GM06990 (cell line): ENCODE measurements around the gene CDYL.

Experiments
- DNase-seq: peaks from one replicate; pipeline ENCODE4 v3.0.0-alpha.2; 2011; ENCODE audit not compliant: insufficient read length; ENCODE audit errors: extremely low read depth
- H3K27me3 ChIP-seq: replicated peaks from 2 replicates; pipeline ENCODE4 v1.6.0; 2011; ENCODE audit warnings: low read length; ENCODE audit not compliant: control insufficient read depth, insufficient read depth
- H3K36me3 ChIP-seq: 2 replicates; pipeline ENCODE4 v1.5.1; 2011; ENCODE audit warnings: low read length; ENCODE audit not compliant: control insufficient read depth, insufficient read depth
- H3K4me3 ChIP-seq: replicated peaks from 2 replicates; pipeline ENCODE4 v1.5.1; 2011; ENCODE audit warnings: low read depth, mild to moderate bottlenecking, control low read depth, low read length
- TF ChIP-seq, protein P1 (sequence below): IDR thresholded peaks from 2 replicates; pipeline ENCODE4 v1.5.1; 2011; ENCODE audit warnings: low read length, control low read depth, mild to moderate bottlenecking, inconsistent platforms; ENCODE audit not compliant: insufficient read depth, poor library complexity, severe bottlenecking

Gene CDYL

DNA sequence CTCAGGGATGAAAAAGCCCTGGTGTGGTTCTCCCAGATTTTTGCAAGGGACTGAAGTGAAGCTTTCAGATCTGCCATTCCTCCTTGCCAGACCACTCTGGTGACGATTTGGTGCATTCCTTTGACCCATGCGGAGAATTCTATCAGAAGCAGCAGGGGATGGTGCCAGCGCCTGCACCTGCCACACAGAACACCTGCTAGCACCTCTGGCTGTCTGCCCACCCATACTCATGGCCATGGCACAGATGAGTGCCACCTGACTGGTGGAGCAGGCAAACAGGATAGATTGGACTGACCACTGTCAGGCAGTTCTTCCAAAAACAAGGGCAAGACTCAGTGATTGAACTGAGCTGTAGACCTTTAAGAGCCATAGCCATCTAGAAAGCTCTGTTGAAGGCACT is 107.1 kb downstream of the CDYL start:
- TF ChIP-seq, protein P1, sequence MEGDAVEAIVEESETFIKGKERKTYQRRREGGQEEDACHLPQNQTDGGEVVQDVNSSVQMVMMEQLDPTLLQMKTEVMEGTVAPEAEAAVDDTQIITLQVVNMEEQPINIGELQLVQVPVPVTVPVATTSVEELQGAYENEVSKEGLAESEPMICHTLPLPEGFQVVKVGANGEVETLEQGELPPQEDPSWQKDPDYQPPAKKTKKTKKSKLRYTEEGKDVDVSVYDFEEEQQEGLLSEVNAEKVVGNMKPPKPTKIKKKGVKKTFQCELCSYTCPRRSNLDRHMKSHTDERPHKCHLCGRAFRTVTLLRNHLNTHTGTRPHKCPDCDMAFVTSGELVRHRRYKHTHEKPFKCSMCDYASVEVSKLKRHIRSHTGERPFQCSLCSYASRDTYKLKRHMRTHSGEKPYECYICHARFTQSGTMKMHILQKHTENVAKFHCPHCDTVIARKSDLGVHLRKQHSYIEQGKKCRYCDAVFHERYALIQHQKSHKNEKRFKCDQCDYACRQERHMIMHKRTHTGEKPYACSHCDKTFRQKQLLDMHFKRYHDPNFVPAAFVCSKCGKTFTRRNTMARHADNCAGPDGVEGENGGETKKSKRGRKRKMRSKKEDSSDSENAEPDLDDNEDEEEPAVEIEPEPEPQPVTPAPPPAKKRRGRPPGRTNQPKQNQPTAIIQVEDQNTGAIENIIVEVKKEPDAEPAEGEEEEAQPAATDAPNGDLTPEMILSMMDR: no peak
- H3K4me3 ChIP-seq: no peak overlapping the region
- no peaks in the 10 kb centered on the region for H3K36me3 ChIP-seq
- H3K27me3 ChIP-seq: no peaks in the 10 kb centered on the region
- DNase-seq: no peak

DNA sequence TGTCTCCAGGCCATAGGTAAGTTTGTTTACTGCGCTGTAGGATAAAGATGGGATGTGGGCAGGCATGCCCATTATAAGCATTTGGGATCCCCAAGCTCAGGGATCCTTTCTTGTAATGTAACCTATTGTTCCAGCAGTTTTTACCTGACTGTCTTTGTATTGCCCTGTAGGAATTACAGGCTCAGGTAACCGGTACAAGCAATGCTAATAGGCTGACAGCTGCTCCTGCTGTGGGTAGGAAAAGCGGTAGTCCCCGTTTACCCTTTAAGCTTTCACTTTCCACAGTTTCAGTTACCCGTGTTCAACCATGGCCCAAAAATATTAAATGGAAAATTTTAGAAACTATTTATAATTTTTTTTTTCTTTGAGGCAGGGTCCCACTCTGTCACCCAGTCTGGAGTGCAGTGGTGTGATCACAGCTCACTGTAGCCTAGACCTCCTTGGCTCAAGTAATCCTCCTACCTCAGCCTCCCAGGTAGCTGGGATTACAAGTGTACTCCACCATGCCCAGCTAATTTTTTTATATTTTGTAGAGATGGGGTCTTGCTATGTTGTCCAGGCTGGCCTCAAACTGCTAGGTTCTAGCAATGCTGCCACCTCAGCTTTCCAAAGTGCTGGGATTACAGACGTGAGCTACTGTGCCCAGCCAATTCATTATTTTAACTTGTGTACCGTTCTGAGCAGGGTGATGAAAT is 108.6 kb downstream of the CDYL start:
- H3K4me3 ChIP-seq: no peak overlapping the region
- DNase-seq: no peak
- H3K36me3 ChIP-seq: no peaks in the 10 kb centered on the region
- TF ChIP-seq, protein P1: no peak
- no peaks in the 10 kb centered on the region for H3K27me3 ChIP-seq

DNA sequence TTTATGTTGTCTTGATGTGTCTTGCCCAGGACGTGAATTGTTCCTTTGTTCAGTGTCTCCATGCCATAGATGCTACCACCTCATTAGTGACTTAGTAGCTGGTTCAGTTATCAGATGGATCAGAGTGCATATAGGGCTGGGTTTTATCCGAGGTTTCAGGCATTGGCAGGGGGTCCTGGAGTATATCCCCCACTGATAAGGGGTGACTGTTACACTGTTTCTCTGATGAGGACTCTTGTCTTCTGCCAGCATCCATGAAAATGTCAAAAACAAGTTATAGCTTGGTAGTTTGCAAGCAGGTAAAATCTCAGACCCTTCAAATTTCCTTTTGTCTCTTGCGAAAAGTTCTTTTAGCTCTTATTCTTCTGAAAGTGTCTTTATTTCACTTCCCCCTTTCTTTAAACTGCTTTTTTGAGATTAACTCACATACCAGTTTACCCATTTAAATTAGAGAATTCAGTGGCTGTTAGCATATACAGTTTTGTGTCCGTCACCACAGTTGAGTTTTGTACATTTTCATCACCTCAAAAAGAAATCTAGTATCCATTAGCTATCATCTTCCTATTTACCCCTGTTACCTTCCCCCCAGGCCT is 109.2 kb downstream of the CDYL start:
- no peak overlapping the region for H3K4me3 ChIP-seq
- no peak for DNase-seq
- TF ChIP-seq, protein P1: no peak
- H3K36me3 ChIP-seq: no peaks in the 10 kb centered on the region
- no peaks in the 10 kb centered on the region for H3K27me3 ChIP-seq

DNA sequence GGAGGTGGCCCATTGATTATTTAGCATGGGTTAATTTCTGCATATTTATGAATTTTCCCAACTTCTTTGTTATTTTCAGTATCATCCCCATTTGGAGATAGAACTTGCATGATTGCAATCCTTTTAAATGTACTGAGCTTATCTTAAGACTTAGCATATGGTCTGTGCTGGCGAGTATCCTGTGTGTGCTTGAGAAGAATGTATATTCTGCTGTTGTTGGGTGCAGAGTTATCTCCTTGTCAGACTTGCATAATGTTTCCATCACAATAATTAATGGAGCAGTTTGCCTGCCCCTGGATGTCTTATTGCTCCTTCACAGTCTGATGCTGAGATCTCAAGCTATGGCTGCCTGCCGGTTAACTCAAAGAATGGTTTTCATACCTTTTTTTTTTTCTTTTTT is 112.6 kb downstream of the CDYL start:
- no peak overlapping the region for H3K4me3 ChIP-seq
- no peak for DNase-seq
- H3K27me3 ChIP-seq: no peaks in the 10 kb centered on the region
- TF ChIP-seq, protein P1: no peak
- H3K36me3 ChIP-seq: peaks cover 12% of the 10 kb centered on the region

DNA sequence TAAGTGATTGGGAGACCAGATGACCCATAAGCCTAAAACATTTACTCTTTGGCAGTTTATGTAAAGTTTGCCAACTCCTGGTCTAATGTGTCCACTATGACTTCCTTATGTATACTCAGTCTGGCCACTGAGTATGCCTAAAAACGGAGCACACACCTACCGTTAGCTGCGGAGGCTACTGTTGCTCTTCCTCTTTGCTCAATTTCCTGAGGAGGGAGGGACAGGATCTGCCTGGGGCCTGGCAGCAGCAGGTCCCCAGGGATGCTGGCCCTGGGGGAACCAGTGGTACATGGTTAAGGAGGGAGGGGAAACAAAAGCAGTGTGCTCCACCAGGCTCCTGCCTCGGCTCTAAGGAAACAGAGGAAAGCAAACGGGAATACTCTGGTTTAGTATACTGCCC is 113.5 kb downstream of the CDYL start:
- Histone ChIP-seq H3K36me3 (peaks cover 14% of the 10 kb centered on the region), H3K4me3 (no peak overlapping the region), H3K27me3 (no peaks in the 10 kb centered on the region)
- DNase-seq: no peak
- TF ChIP-seq, protein P1: no peak
